HG02970 (cell line): Measurements from ENCODE around the gene SLC7A7.
"Not testable (repeated sequence)": the region's sequence is repeated elsewhere in the genome, so short reads cannot be mapped to it uniquely, and the experiment has no call there.

Source experiments
- ATAC-seq: cut with Tn5 transposase; IDR thresholded peaks from one replicate; pipeline ENCODE4 v1.9.1; 2021; ENCODE audit warnings: mild to moderate bottlenecking, moderate library complexity, moderate number of reproducible peaks; ENCODE audit not compliant: unreplicated experiment, low FRiP score

SLC7A7 gene

DNA sequence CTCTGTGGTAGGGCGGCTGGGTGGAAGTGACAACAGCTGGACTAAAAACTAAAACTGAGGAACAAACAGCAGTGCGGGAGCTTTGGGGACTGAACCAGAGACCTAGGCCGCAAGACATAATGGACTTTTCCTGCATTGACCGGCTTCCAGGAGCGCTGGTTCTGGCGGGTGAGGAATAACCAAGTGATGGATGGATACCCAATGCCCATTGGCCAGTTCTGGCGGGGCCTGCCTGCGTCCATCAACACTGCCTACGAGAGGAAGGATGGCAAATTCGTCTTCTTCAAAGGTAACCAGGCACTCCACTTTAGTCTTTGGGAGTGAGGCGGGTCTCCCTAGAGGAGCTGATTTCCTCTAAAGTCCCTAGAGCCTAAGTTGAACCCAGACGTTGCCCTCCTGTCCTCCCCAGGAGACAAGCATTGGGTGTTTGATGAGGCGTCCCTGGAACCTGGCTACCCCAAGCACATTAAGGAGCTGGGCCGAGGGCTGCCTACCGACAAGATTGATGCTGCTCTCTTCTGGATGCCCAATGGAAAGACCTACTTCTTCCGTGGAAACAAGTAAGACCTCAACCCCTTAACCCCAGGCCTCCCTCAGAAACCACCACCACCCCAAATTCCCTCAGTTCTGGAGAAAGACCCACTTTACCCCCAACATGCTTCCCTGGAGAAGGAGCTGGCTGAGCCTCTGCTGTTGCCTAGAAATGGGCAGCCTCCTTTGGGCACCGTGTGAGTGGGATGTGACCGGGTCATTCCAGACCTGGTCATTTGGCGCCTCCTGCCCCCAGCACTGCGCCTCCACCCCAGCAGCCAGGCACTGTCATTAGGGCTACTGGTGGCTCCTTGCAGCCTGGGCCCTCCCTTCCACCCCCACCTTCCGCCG lies 29.2 kb upstream of the SLC7A7 start:
- ATAC-seq = no peak

- ATAC-seq = no peak
Measured at GRCh38 chr14:22843123-22843925, 28.1 kb upstream of the SLC7A7 start.

DNA sequence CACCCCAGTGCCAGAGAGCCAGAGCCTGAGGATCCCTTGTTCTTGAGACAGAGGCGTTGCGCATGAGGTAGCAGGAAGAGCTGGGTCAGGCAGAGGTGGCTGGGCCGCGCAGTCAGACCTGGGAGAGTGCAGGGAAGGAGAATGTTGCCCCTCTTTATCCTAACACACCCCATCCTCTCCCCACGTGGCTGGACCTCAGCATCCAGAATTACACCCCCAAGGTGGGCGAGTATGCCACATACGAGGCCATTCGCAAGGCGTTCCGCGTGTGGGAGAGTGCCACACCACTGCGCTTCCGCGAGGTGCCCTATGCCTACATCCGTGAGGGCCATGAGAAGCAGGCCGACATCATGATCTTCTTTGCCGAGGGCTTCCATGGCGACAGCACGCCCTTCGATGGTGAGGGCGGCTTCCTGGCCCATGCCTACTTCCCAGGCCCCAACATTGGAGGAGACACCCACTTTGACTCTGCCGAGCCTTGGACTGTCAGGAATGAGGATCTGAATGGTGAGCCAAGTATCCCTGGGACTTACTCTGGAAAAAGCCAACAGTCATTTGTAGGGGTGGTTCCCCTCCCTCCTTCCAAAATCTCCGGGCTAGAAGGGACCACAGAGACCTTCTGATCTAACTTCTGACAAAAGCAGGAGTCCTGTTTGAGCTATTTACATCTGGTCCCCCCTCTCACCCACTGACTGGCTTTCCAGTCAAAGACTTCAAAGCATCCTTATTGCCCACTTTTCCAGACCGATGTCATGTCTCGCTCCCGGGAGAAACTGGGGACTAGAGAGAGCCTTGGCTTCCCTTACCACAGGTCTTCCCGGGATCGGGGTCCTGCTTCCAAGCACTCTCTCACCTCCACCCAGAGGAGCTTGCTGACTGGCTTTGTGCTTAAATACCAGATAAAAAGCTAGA lies 27.2 kb upstream of the SLC7A7 start:
- ATAC-seq = no peak

GRCh38 chr14:22841769-22842168 lies 26.5 kb upstream of the SLC7A7 start:
- no peak for ATAC-seq

- ATAC-seq = no peak
Measured at GRCh38 chr14:22841311-22841710, 26.1 kb upstream of the SLC7A7 start.

DNA sequence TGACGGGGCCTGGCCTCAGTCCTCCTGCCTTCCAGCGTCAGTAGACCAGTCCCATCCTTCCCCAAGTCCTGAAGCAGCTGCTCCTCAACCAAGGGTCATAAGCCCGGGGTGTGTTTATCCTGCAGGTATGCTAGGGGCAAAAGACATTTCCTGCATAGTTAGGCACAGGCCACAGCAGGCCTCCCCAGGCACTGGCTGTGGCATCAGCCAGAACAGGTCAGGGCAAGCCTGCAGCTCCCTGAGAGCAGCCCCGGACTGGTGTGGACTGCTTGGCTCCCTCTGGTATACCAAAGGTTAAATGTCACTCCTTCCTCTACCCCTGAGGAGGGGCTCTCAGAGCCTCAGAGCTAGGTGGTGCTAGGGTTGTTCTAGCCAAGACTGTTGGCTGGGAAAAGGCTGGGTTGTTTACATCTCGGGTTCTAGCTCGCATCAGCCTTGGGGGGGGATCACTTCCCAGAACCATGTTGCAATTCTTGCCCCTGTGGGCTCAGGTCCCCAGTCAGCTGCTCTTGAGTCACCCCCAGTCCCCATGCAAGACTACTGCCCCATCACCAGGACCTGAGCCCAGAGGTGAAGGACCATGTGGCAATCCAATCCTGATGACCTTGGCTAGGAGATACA lies 24.0 kb upstream of the SLC7A7 start:
- no peak for ATAC-seq

- no peak for ATAC-seq
Measured at GRCh38 chr14:22838631-22839041, 23.4 kb upstream of the SLC7A7 start.

GRCh38 chr14:22837750-22838538 lies 22.7 kb upstream of the SLC7A7 start:
- ATAC-seq = no peak

DNA sequence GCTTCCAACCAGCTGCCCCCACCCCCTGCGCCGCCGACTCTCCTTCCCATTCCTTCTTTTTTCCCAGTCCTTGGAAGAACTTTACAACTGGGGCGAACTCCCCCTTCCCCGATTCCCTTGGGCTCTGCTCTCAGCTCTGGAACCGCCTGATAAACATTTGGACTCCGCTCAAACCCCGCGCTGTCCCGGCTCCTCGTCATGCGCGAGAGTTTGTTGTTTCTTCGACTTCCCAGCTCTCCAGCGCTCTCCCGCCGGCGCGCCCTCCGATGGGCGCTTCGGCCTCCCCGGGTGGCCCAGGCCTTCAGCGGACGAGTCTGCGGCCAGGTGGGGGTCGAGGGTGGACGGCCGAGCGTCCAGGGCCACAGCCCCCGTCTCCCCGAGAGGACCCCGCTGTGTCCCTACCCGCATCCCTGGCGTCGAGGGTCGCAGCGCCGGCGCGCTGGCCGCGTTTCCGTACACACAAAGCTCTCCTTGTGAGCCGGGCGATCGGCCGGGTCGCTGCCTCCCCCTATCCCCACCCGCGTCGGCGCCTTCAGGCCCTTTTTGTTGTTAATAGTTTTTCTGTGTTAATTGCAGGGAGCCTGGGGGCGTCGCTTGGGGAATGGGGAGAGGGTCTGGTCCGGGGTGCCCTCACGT lies 22.0 kb upstream of the SLC7A7 start:
- ATAC-seq = no peak

- ATAC-seq = no peak
Measured at GRCh38 chr14:22836301-22837113, 21.3 kb upstream of the SLC7A7 start, which contains the start of gene MMP14. TSS of gene MMP14 (plus strand) at chr14:22836585. CDS start at chr14:22836818, 233 bp downstream.

DNA sequence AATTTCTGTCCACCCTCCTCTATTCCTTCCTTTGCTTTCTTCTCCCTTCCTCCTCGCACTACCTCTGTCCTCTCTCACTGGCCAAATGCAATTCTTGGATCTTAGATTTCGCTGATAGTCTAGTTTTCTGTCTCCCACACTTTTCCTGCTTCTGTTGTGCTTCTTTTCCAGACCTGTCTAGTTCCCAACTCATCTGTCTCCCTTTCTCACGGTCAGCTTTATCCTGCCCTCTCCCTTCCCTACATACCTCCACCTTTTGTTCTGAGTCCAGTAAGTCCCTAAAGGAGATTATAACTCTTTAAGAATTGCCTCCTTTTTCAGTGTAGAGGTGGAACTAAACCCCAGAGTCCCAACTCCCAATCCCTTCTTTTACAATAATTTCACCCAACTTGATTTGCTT lies 20.3 kb upstream of the SLC7A7 start:
- no peak for ATAC-seq

DNA sequence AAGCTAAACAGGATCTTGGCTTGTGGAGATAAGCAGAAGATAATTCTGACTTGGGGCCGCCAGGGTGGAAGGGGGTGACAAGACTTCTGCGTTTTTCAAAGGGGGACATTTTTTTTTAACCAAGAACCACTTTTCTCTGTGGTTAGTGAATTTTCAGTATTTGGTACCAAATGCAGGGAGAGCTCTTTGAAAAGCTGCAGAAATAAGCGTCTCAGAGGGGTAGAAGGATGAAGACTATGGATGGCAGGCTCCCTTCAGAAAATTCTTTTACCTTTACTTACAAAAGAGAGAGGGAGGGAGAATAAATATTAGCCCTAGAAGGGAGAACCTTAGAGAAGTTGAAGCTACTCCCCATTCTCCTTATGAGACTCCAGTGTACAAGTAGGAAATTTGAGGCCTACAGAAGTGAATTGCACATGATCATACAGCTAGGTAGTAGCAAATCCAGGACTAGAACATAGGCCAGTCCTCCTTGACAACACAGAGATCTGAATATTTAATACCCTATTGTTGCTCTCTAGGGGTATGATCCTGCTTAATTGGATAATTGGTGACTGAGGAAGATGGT lies 15.3 kb upstream of the SLC7A7 start:
- no peak for ATAC-seq

- ATAC-seq = peak; percentile 68
Measured at GRCh38 chr14:22829661-22830442, 14.6 kb upstream of the SLC7A7 start, which contains the start of gene MRPL52. TSS of gene MRPL52 (plus strand) at chr14:22829887. CDS start at chr14:22829913, 26 bp downstream.

- not testable (repeated sequence) for ATAC-seq
Measured at GRCh38 chr14:22829076-22829660, 13.9 kb upstream of the SLC7A7 start.

DNA sequence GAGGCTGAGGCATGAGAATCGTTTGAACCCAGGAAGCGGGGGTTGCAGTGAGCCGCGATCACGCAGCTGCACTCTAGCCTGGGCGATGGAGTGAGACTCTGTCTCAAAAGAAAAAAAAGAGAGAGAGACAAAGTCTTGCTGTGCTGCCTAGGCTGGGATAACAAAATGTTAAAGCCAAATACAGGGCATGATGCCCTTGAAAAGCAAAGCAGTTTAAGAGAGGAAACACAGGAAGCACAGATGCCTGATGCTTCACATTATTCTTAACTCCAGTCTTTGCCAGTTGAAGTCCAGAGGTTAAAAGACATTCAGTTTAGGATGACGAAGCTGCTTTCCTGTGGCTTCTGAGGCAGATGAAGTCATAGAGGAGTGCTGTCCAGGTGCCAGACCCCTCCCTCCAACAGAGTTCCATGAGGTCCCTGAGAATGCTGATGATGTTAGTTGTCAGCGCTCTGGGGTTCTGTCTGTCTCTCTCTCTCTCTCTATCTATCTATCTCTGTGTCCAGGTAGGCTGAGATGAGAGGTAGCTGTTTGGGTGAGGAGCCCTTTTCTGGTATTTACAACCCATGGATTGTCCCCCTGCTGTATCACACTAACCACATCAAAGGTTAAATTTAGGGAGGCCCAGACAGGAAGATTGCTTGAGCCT lies 9.6 kb upstream of the SLC7A7 start:
- ATAC-seq = no peak

GRCh38 chr14:22822571-22823098 lies 7.4 kb upstream of the SLC7A7 start:
- peak; percentile 46 for ATAC-seq
